HG02571 (cell line): ENCODE measurements around the gene AFAP1L1.

Experiments used
- ATAC-seq: cut with Tn5 transposase; IDR thresholded peaks from one replicate; pipeline ENCODE4 v1.9.1; 2021; ENCODE audit warnings: mild to moderate bottlenecking, moderate library complexity; ENCODE audit not compliant: unreplicated experiment

AFAP1L1 gene

DNA sequence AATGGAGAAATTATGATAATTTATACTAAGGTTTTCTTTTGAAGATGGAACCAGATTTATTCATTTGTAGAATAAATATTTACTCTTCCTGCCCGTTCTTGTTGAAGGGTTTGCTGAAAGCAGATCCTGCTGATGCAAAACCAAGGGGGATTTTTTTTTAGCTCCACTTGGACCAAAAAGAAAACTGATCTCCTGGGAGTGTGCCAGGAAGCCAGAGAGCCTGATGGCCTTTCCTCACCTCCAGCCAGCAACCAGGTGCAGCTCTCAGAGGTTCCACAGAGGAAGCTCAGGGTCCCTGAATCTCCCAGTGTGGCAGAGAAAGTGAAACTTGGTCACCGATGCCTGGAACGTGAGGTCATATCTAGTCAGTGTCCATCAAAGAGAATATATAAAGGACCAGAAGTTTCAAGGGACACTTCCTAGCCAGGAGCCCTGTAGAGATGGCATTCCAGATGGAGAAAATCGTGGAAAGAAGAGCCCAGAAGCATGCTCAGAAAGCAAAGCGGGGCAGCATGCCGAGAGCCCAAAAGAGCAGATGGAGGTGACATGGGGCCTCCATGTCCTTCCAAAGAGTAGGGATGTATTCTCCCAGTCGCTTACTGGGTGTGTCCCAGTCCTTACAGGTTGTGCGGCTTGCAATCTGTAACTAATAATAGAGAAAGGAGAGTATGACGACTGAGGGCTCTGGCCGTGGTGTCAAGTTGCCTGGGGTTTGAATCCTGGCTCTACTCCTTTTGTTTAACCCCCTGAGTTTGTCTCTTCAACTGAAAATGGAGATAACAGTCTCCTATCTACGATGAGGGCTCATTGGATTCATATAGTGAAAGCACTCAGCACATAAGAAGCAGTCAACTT, 12.2 kb downstream of the AFAP1L1 start:
- no peak for ATAC-seq

DNA sequence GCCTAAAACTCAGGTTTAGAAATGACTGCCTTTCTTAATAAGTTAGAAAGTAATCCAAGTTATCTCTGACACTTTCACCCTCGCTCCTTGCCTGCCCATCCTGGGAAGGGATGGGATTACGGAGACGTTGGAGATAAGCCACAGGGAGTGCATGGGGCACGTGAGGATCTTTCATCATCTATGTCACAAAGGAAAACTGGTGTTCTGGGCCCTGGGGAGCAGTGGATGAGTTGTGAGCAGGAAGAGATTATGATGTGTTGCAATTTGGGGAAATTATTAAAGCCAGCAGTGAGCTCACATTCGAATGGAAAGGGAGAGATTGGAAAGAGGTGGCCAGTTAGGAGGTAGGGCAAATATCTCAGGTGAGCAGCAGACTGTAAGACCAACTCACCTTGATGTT, 12.8 kb downstream of the AFAP1L1 start:
- no peak for ATAC-seq

DNA sequence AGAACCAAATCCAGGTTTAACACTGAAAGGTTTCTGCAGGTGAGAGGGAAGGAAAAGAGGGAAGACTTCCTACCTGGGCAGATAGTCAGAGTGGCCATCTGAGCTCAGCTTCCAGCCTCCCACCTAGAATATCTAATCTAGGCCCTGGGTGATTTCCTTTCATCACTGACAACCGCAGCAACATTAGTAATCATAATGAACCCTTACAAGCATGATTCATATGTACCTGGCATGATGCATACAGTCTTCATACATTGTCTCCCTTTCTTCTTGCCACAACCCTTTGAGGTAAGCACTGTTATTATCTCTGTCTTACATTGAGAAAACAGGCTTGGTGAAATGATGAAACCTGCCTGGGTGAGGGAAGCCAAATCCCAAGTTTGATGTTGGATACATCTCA, 13.5 kb downstream of the AFAP1L1 start:
- no peak for ATAC-seq

DNA sequence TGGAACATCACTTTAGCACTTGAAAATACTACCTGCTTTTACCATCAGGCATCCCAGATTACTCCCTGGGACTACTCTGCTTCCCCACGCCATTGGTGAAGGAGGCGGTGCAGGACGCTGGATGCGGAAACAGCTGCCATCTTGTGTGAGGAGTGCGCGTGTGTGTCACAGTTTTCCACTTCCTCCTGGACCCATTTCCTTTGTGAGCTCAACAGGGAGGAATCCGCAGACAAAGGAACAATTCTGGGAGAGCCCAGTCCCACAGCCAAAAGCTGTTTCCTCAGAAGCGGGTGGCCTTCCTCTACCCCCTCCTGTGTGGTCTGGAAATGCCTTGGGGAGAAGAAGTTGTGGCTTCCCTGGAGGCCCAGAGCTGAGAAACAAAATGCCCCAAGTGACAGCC, 16.8 kb downstream of the AFAP1L1 start:
- ATAC-seq, result no peak

DNA sequence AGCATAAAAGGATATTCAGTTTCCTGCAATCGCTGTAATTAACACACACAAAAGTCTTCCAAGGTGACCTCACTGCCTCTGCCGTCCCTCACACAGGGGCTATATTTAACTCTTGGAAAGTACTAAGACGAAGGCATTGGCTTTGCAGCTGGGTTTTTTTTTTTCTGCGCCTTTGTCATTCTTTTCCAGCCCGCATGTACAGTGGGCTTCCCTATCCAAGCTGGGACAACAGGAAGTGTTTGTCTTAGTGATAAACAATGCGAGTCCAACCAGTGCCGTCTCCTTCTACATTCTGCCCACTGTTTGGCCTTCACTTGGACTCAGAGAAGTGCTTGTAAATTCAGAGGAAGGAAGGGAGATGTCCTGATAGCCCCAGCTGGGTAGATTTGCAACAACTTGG, 17.6 kb downstream of the AFAP1L1 start:
- ATAC-seq, result no peak

DNA sequence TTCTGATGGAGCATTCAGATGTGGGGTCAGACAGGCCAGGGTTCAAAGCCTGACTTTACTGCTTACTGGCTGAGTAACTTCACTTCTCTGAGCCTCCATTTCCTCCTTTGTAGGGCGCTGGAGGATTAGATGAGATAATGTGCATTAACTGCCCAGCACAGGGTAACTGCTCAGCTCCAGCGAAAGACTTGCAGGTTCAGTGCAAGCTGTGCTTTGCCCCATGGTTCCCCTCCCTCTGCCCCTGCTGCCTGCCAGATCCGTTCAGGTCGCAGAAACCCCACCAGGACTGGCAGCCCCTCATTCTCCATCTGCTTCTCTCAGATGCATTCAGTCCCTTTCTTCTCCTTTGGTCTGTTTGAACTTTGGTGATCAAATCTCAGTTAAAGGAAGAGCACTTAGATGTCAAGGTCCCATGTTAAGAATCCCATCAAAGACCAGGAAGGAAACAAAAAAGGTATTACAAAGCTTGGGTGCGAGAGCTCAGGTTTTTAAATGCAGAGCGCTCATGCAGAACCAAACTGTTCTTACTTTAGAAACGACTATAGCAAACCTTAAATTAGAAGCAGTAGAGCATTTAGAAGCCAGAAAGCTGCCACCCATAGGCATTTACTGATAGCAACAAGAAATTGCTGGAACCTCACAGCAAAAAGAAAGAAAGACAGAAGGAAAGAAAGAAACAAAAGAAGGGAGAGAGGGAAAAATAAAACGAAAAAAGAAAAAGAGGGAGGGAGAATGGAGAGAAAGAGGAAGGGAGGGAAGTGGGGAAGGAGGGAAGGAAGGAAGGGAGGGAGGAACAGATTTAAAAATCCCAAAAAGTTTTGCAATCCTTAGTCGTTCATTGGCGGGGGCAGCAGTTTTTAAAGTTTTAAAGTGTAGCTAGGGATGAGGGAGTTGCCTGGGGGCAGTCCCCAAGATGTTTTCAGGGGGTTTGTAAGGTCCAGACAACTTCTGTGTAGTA, 23.5 kb downstream of the AFAP1L1 start:
- ATAC-seq, result no peak

DNA sequence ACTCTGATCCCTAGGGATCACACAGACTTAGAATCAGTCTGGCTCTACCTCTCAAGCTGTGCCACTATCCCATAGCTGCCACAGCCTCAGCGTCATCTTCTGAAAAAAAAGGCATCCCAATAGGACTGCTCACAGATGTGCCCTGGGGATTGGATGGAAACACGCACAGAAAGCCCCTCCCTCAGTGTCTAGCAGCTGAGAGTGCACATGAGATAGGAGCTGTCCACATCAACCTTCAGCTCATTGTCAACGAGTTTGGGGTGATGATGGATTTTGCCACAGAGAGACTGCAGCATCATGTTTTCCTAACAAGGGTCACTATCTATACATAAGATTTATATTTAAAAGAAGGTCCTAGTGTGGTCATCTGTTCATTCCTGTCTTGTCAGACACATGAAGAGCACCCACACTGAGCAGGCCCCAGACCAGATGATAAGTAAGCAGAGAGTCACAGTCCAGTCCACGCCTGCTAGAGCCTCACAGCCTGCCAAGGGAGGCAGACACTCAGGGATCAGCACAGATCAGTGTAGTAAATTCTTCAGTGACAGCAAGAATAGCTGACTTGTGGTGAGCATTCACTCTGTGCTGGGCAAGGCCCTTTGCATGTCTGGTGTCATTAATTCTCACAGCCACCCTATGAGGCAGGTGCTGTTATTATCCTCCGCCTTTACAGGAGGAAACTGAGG, 25.8 kb downstream of the AFAP1L1 start:
- ATAC-seq, result no peak

DNA sequence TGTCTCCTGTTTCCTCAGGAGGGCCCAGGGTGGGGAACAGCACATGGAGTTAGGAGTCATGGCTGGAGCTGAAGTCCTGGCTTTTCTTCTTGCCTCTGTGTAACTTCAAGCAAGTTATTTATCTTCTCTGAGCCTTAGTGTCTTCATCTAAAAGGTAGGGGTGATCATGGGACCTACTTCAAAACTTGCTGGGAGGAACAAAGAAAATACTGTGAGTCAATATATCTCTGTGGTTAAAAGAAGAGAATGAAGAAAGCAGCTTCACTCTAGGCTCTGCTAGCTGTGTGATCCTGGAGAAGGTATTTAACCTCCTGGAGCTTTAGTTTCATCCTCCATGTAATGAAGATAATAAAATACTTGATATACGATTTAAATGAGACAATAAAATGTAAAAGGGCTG, 26.5 kb downstream of the AFAP1L1 start:
- ATAC-seq, result no peak

DNA sequence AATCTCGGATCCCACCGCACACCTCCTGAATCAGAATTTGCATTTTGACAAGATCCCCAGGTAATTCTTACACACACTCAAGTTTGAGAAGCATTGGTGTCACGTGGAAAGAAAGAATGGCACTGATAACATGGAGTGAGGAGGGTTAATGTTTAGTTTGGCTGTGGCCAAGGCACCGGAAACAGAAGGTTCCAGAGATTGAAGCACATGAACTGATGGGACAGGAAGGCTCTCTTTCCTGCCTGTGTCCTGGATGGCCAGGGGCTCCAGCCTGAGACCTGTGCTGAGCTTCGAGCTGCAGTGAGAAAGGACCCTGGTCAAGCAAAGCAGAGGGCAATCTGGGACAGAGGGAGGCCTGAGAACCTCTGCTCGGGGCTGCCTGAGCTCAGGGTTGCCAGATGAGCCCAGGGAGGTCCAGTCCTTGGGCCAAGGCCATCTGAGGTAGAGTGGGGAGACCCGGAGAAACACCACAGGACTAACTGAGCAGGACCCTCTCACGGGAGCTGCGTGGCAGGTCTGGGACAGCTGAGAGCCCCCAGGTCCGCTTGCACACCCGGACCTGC, 27.3 kb downstream of the AFAP1L1 start:
- ATAC-seq, result no peak

DNA sequence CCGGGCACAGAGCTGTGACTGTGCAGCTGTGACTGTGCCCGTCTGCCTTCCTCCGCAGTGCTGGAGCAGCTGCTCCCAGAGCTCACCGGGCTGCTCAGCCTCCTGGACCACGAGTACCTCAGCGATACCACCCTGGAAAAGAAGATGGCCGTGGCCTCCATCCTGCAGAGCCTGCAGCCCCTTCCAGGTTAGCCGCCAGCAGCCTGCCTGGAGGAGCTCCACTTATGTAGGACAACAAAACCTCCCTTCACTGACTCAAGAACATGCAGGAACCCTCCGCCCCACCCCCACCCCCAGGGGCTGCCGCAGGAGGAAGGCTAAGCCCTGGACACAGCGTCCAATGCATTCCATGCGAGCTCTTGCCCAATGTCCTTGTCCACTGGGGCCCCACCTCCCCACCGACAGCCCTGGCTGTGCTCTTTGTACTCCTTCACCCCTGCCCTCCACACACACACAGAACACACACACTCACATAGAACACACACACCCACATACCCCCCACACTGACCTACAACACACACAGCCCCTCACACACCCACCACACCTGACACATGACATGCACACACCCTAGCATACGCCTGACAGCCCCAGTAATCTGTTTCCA, 27.9 kb downstream of the AFAP1L1 start:
- ATAC-seq, result no peak

DNA sequence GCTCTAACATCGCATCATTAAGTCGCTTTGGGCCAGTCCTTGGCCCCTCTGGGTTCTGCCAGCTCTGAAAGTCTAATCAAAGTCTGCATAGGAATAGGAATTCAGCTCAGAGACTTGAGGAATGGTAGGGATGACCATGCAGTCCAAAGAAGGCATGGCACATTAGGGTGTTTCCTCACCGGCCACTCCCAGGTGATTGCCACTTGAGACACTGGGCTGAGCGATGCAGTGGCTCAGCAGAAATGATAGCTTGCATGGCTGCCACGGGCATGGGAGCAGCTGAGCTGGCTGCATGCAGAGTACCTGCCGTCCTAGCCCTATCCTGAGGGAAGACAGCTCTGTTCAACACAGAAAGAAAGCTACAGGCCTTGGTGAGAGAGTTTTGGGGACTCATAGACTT, 28.8 kb downstream of the AFAP1L1 start:
- no peak for ATAC-seq

DNA sequence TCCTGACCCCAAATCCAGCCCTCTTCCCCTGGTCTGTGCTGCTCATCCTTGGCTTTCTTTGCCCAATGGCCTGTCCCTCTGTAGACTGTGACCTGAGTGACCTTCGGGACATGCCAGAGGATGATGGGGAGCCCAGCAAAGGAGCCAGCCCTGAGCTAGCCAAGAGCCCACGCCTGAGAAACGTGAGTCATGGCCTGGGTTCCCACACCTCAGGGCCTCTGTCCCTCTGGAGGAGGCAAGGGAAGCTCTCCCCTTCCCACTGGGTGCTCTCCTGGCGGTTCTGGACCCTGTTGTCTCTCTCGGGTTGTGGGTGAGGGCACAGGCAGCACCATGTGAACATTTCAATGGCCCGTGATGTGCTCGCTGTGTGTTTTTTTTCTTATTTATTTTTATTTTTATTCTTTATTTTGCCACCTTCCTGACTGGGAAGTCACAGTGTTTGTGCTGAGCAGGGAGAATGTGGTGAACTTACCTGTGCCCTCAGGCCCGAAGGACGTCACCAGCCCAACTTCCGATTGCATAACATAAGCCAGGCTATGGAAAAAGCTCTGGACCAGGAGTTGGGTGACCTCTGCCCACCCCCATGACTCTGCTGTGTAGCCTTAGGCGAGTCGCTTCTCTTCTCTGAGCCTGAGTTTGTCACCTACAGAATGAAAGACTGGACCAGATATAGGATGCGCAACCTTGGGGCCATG, 29.5 kb downstream of the AFAP1L1 start:
- no peak for ATAC-seq

DNA sequence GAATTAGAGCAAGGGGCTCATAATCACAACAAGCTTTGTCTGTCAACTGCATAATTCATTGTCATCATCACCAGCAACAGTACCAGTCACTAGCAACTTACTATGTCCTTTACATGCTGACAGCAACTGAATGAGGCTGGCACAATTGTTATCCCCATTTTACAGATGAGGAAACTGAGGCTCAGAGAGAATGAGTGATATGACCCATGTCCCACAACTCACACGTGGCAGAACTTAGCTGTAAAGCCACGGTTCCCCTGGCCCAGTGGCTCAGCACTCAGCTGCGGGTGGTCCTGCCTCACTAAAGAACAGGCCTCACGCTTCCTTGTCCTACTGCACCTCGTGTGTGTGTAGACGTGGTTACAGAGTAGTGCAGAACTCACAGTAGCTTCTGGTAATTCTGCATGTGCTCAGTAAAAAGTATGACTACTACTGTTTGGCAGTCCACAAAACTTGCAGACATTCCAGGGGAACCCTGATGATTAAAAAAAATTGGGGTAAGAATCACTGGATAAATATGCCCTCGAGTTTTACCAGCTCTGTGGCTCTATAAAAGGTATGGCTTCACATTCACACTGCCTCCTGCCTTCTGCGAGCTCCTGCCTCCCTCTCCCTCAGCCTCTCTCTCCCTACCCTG, 30.2 kb downstream of the AFAP1L1 start:
- ATAC-seq, result no peak

DNA sequence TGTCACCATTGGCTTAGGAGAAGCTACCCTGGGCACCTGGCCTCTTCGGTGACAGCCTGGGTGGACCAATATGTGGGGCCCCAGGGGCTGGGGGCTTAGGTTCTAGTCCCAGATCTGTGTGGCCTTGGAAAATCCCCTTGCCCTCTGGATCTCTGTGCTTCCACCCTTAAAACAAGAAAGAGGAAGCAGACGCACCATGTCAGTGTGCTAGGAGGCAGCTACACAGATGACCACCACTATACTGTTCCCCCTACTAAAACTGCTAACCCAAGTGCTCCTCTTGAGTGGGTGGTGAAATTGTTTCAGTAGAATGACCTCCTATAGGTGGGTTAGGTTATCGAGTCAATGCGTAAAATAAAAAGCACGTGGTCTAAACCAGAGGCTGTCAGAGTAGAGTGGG, 31.0 kb downstream of the AFAP1L1 start:
- no peak for ATAC-seq

DNA sequence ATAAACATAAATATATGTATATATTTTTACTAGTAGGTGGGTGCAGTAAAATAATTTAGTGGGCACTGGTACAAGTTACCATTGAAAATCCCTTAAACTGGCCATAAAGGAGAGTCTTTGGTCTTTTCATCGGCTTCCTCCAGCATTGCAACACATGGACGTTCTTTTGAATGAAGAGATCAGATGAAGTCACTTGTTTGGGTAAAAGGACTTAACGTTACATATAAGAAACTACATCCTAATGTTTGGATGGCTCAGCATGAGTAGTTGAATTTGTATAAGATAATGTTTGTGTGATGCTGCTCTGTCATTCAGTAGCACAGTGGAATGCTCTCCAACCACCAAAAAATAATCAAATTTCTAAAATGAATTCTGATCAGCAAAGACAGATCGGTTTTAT, 31.6 kb downstream of the AFAP1L1 start:
- no peak for ATAC-seq

DNA sequence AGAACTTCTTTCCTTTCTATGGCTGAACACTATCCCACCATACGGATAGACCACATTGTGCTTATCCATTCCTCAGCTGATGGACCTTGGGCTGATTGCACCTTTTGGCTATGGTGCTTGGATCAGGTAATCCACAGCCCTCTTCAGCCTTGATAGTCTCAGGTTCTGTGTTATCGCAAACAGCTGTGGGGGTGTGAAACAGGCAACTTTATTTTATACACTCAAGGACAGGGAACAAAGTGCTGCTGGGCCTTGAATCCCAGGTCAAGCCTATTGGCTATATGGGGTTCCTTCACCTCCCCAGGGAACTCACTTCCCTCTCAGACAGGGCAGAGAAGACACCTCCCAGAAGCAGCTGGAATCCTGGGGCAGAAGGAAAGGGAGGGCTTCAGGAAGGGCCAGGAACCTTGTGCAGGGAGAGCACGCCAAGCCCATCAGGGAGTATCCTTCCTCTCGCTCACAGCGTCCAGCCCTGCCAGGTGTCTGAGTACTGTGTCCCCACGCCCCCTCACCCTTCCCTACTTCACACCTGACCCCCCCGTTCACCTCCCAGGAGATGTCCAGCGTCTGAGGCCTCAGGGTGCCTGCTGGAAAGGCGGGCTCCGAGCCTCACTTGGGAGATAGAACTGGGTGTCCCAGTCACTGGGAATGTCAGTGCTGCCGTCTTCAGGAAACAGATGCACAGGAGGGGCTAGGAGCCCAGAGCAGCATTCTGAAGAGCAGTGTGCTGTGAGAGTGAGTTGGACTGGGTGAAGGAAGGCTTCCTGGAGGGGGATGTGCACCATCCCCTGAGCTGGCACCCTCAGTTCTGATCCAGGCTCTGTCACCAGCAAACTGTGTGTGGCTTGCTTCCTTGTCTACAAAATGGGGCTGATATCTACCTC, 32.8 kb downstream of the AFAP1L1 start:
- ATAC-seq, result no peak

DNA sequence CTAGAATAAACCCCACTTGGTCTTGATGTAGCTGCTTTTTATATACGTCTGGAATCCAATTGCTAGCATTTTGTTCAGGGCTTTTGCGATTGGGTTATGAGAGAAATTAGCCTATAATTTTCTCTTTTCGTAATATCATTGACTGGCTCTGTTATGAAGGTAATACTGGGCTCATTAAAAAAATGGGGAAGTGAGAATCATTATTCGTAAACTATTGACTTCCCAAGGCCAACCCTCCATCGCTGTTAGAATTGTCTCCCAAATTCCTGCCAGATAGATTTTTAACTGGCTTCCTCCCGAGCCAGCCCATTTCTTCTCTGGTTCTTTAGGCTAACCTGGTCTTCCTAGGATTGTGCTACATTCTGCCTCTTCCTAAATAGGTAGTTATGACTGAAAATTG, 37.7 kb downstream of the AFAP1L1 start:
- ATAC-seq, result no peak

DNA sequence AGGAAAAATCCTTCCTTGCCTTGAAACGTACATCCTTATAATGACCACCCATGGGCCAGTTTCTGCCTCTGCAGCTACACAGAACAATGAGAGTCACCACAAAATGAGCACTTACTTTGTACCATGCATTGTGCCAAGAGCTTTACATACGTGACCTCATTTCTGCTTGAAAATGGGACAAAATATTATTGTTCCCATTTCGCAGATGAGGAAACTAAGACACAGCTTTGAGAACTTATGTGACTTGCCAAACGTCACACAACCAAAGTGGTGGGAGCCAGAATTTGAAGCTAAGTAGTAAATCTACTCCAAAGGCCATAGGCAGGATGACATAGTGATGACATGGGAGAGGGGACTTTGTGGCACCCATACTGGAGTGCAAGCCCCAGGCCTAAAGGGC, 38.8 kb downstream of the AFAP1L1 start:
- ATAC-seq, result no peak
